OCI-LY1 (cell line): ENCODE measurements around the gene MYO18B.

ENCODE experiments used
- H2AFZ ChIP-seq: fragments of 200-600 bp; sonication (generic), shearing (Covaris generic); 2 replicates; pipeline ENCODE4 v1.6.0; 2014; ENCODE audit warnings: antibody characterized with exemption, mild to moderate bottlenecking, low read length
- H3F3A ChIP-seq: fragments of 200-600 bp; sonication (generic), shearing (Covaris generic); 2 replicates; pipeline ENCODE4 v1.6.0; 2014; ENCODE audit warnings: mild to moderate bottlenecking, antibody characterized with exemption, low read length, moderate library complexity; ENCODE audit not compliant: insufficient read depth
- H3K27ac ChIP-seq: fragments of 200-600 bp; sonication (generic); 2 replicates; pipeline ENCODE4 v1.5.1; 2014; ENCODE audit warnings: low read length, mixed run types, mild to moderate bottlenecking, low read depth; ENCODE audit not compliant: poor library complexity, severe bottlenecking
- H3K27me3 ChIP-seq: fragments of 200-600 bp; sonication (generic); 2 replicates; pipeline ENCODE4 v1.6.0; 2014; ENCODE audit warnings: antibody characterized with exemption, mild to moderate bottlenecking, low read length, moderate library complexity; ENCODE audit not compliant: insufficient read depth
- H3K36me3 ChIP-seq: fragments of 200-600 bp; sonication (generic); 2 replicates; pipeline ENCODE4 v1.6.1; 2014; ENCODE audit warnings: mild to moderate bottlenecking, antibody characterized with exemption, low read length, moderate library complexity, mixed read lengths; ENCODE audit not compliant: insufficient read depth
- H3K4me1 ChIP-seq: fragments of 200-600 bp; sonication (generic); 2 replicates; pipeline ENCODE4 v1.5.1; 2014; ENCODE audit warnings: mild to moderate bottlenecking, low read length, moderate library complexity; ENCODE audit not compliant: insufficient read depth, severe bottlenecking
- H3K4me2 ChIP-seq: fragments of 200-600 bp; sonication (generic), shearing (Covaris generic); 2 replicates; pipeline ENCODE4 v1.6.1; 2014; ENCODE audit warnings: low read length
- H3K4me3 ChIP-seq: fragments of 200-600 bp; sonication (generic); 2 replicates; pipeline ENCODE4 v1.5.1; 2014; ENCODE audit warnings: low read length, low read depth, mild to moderate bottlenecking, mixed read lengths; ENCODE audit not compliant: poor library complexity, severe bottlenecking
- H3K79me2 ChIP-seq: fragments of 200-600 bp; shearing (Covaris generic); 2 replicates; pipeline ENCODE4 v1.6.1; 2016; ENCODE audit warnings: mixed run types, low read length, mixed read lengths; ENCODE audit not compliant: insufficient read depth
- H3K9ac ChIP-seq: fragments of 200-600 bp; sonication (generic), shearing (Covaris generic); 2 replicates; pipeline ENCODE4 v1.6.1; 2014; ENCODE audit warnings: mild to moderate bottlenecking, low read length, mixed read lengths
- H3K9me2 ChIP-seq: fragments of 200-600 bp; sonication (generic), shearing (Covaris generic); 2 replicates; pipeline ENCODE4 v1.6.1; 2014; ENCODE audit warnings: low read depth, mild to moderate bottlenecking, low read length, mixed read lengths
- H3K9me3 ChIP-seq: fragments of 200-600 bp; shearing (Covaris generic); 2 replicates; pipeline ENCODE4 v1.6.1; 2014; ENCODE audit warnings: low read length, mixed read lengths
- H4K20me1 ChIP-seq: fragments of 200-600 bp; sonication (generic), shearing (Covaris generic); 2 replicates; pipeline ENCODE4 v1.6.0; 2016; ENCODE audit warnings: mild to moderate bottlenecking, low read length; ENCODE audit not compliant: insufficient read depth
- EZH2 ChIP-seq: fragments of 200-600 bp; sonication (generic), shearing (Covaris generic); IDR thresholded peaks from 2 replicates; pipeline ENCODE4 v1.8.0; 2017; ENCODE audit warnings: borderline replicate concordance, mixed run types, mild to moderate bottlenecking, antibody characterized with exemption, low read length, moderate library complexity, mixed read lengths
- TF ChIP-seq, protein P1 (sequence below): fragments of 200-600 bp; sonication (generic), shearing (Covaris generic); IDR thresholded peaks from 2 replicates; pipeline ENCODE4 v1.5.1; 2017; ENCODE audit warnings: mild to moderate bottlenecking, antibody characterized with exemption, low read length, moderate library complexity, mixed read lengths

MYO18B gene

DNA sequence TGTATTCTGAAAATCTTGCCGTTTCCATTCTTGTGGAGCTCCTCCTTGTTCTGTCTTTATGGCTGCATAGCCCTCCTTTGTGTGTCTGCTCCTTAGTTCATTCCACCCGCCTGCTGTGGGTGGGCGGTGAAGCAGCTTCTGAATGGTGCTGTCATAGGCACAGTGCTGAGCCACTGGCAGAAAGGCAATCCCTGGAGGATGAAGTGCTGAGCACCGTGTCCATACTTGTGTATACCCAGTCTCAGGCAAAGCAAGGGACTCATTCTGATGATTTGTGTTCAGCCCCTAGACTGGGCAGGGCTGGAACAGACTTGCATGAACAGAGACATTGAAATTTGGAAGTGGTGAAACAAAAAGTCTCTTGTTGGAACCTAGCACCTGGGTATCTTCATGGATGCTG is 134.9 kb downstream of the MYO18B start:
- no peaks in the 10 kb centered on the region for H3K27me3 ChIP-seq
- no peak overlapping the region for H3K4me3 ChIP-seq
- H3K36me3 ChIP-seq, result no peaks in the 10 kb centered on the region
- no peaks in the 10 kb centered on the region for H3K4me1 ChIP-seq
- no peak overlapping the region for H3K9ac ChIP-seq
- no peaks in the 10 kb centered on the region for H3K9me3 ChIP-seq
- H3K4me2 ChIP-seq, result no peak overlapping the region
- no peaks in the 10 kb centered on the region for H3K79me2 ChIP-seq
- TF ChIP-seq EZH2, result no peak
- TF ChIP-seq, protein P1, sequence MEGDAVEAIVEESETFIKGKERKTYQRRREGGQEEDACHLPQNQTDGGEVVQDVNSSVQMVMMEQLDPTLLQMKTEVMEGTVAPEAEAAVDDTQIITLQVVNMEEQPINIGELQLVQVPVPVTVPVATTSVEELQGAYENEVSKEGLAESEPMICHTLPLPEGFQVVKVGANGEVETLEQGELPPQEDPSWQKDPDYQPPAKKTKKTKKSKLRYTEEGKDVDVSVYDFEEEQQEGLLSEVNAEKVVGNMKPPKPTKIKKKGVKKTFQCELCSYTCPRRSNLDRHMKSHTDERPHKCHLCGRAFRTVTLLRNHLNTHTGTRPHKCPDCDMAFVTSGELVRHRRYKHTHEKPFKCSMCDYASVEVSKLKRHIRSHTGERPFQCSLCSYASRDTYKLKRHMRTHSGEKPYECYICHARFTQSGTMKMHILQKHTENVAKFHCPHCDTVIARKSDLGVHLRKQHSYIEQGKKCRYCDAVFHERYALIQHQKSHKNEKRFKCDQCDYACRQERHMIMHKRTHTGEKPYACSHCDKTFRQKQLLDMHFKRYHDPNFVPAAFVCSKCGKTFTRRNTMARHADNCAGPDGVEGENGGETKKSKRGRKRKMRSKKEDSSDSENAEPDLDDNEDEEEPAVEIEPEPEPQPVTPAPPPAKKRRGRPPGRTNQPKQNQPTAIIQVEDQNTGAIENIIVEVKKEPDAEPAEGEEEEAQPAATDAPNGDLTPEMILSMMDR, result no peak
- no peak overlapping the region for H3K27ac ChIP-seq
- H3K9me2 ChIP-seq, result no peaks in the 10 kb centered on the region
- no peaks in the 10 kb centered on the region for H4K20me1 ChIP-seq
- H2AFZ ChIP-seq, result no peak overlapping the region
- no peaks in the 10 kb centered on the region for H3F3A ChIP-seq

DNA sequence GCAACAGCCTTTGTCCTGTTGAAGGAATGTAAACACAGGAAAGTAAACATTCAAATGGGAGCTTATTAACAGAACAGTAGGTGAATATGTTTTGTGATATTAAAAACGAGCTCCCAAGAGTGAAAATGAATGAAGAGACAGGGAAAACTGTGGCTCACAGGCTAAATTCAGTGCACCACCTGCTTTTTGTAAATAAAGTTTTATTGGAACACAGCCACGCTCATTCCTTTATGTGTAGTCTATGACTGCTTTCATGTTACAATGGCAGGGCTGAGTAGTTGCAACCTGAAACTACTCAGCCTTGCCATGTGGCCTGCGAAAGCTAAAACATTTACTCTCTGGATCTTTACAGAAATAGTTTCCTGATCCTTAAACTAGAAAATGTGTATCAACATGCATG is 136.9 kb downstream of the MYO18B start:
- Histone ChIP-seq H2AFZ (no peak overlapping the region), H3K27me3 (no peaks in the 10 kb centered on the region), H3K9ac (no peak overlapping the region), H4K20me1 (no peaks in the 10 kb centered on the region), H3K9me3 (no peaks in the 10 kb centered on the region), H3K36me3 (no peaks in the 10 kb centered on the region), H3K4me3 (no peak overlapping the region), H3K27ac (no peak overlapping the region), H3F3A (no peaks in the 10 kb centered on the region), H3K79me2 (no peaks in the 10 kb centered on the region), H3K9me2 (no peaks in the 10 kb centered on the region), H3K4me2 (no peak overlapping the region), H3K4me1 (no peaks in the 10 kb centered on the region)
- TF ChIP-seq, protein P1, result no peak
- TF ChIP-seq EZH2, result no peak

DNA sequence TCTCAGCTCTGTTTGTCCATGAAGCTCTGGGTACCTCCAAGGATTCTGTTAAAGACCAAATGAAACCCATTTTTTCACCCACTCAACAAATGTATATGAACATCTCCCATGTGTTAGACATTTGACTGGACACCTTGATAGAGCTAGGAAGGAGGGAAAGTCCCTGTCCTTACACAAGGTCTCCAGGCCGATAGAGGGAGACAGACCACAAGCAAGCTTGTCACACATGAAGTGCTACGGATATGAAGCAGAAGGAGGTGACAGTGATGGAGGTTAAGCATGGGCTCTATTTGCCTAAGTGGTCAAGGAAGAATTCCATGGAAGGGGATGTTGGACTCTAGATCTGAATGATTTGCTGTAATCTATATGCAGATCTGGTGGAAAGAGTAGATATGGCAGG is 138.5 kb downstream of the MYO18B start:
- Histone ChIP-seq H3K9me3 (no peaks in the 10 kb centered on the region), H3K9ac (no peak overlapping the region), H3F3A (no peaks in the 10 kb centered on the region), H2AFZ (no peak overlapping the region), H3K27ac (no peak overlapping the region), H3K4me1 (no peaks in the 10 kb centered on the region), H3K79me2 (no peaks in the 10 kb centered on the region), H3K4me3 (no peak overlapping the region), H3K36me3 (no peaks in the 10 kb centered on the region), H3K4me2 (no peak overlapping the region), H3K9me2 (no peaks in the 10 kb centered on the region), H3K27me3 (no peaks in the 10 kb centered on the region), H4K20me1 (no peaks in the 10 kb centered on the region)
- TF ChIP-seq EZH2, result no peak
- TF ChIP-seq, protein P1, result peak; percentile 45; the same call in 1 of the 2 replicates
